Measurements from ENCODE around the gene C11orf68.

DNA sequence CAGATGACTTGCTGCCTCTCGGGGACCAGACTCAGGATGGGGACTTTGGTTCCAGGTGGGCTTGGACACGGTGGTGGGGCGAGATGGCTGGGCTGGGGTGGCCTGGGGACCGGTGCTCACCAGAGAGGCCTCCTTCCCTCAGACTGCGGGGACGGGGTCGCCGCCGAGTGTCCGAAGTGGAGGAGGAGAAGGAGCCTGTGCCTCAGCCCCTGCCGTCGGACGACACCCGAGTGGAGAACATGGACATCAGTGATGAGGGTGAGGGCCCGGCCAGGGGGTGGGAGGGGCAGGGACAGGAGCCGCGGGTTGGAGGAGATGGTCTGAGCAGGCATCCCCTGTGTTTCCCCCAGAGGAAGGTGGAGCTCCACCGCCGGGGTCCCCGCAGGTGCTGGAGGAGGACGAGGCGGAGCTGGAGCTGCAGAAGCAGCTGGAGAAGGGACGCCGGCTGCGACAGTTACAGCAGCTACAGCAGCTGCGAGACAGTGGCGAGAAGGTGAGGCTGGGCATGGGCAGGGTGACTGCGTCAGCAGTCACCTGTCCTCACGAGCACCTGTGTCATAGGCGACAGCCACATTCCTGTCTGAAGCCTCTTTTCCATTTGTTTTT lies 48.6 kb upstream of the C11orf68 start:
- TF ChIP-seq CTCF (conservative IDR thresholded peaks at IDR 0.05; ENCODE audit: low read depth in 2 of 2) (no peak), NANOG (IDR thresholded peaks at IDR 0.05; ENCODE audit: borderline replicate concordance) (no peak), EZH2 (IDR thresholded peaks at IDR 0.05; ENCODE audit: low read depth, unreplicated experiment) (no peak), POLR2AphosphoS5 (IDR thresholded peaks at IDR 0.05; ENCODE audit: low read depth) (no peak), EZH2phosphoT487 (IDR thresholded peaks at IDR 0.05; ENCODE audit: unreplicated experiment) (no peak), REST (IDR thresholded peaks at IDR 0.05; ENCODE audit: unreplicated experiment) (no peak), CREB1 (CRISPR knock-in tag; IDR thresholded peaks at IDR 0.05; ENCODE audit: low read depth) (no peak), ZNF114 (CRISPR knock-in tag; IDR thresholded peaks at IDR 0.05) (no peak), STAT1 (IDR thresholded peaks at IDR 0.05; ENCODE audit: unreplicated experiment) (no peak)
